WTC11 (cell line): ENCODE data around the gene RHOJ. TPM values are rescaled to one million over a fixed set of nuclear protein-coding genes. Genes with fewer than 3 reads are reported as not detected.

ENCODE experiments used
- ATAC-seq: fragments of 200-7000 bp; cut with Tn5 transposase; 2 replicates; pipeline ENCODE4 v1.10.0; 2021; ENCODE audit warnings: mild to moderate bottlenecking, moderate library complexity
- Bru-seq: library from RNA; stranded (reverse); fragments of 400-500 nt; gene quantifications from one replicate; lab custom pipeline; 2021; lab: Mats Ljungman, UMichigan
- CTCF ChIA-PET: fragments of 300-600 bp; sonication (Branson Sonifier 250); formaldehyde crosslinking; loops from one replicate; lab custom pipeline; 2021; ENCODE audit warnings: antibody characterized with exemption; lab: Charles Lee
- POLR2A ChIA-PET: fragments of 350-600 bp; sonication (Branson Sonifier 250); formaldehyde crosslinking; loops from one replicate; lab custom pipeline; 2021; ENCODE audit warnings: antibody characterized with exemption; lab: Charles Lee
- DNase-seq: peaks from one replicate; pipeline ENCODE4 v3.0.0; 2021; ENCODE audit warnings: low spot score
- H3K27ac Mint-ChIP-seq: 2 replicates; pipeline ENCODE4 v1.8.0; 2021; ENCODE audit warnings: mixed read lengths
- H3K27me3 Mint-ChIP-seq: 2 replicates; pipeline ENCODE4 v1.8.0; 2021; ENCODE audit warnings: low read depth, mild to moderate bottlenecking, moderate library complexity, mixed read lengths
- H3K36me3 Mint-ChIP-seq: 2 replicates; pipeline ENCODE4 v1.8.0; 2021; ENCODE audit warnings: mixed read lengths
- H3K4me1 Mint-ChIP-seq: 2 replicates; pipeline ENCODE4 v1.8.0; 2022; ENCODE audit warnings: mixed read lengths
- H3K4me3 Mint-ChIP-seq: 2 replicates; pipeline ENCODE4 v1.8.0; 2021; ENCODE audit warnings: mild to moderate bottlenecking, moderate library complexity, mixed read lengths
- H3K9me3 Mint-ChIP-seq: 2 replicates; pipeline ENCODE4 v1.8.0; 2021; ENCODE audit warnings: mixed read lengths
- CBFB ChIP-seq: sonication (generic); formaldehyde crosslinking; IDR thresholded peaks from 2 replicates; pipeline ENCODE4 v1.8.1; 2022; ENCODE audit warnings: mild to moderate bottlenecking, low read depth, missing genetic modification reagents
- E2F1 ChIP-seq: sonication (generic); formaldehyde crosslinking; IDR thresholded peaks from 2 replicates; pipeline ENCODE4 v1.8.0; 2022; ENCODE audit warnings: mild to moderate bottlenecking, missing genetic modification reagents
- FOXJ3 ChIP-seq: sonication (generic); formaldehyde crosslinking; IDR thresholded peaks from 2 replicates; pipeline ENCODE4 v1.9.0; 2021; ENCODE audit warnings: missing genetic modification reagents, mild to moderate bottlenecking, borderline replicate concordance
- FOXK1 ChIP-seq: sonication (generic); formaldehyde crosslinking; IDR thresholded peaks from 2 replicates; pipeline ENCODE4 v1.8.0; 2022; ENCODE audit warnings: mild to moderate bottlenecking, moderate library complexity, missing genetic modification reagents
- GABPB1 ChIP-seq: sonication (generic); formaldehyde crosslinking; IDR thresholded peaks from 2 replicates; pipeline ENCODE4 v1.8.1; 2023; ENCODE audit warnings: mild to moderate bottlenecking, missing genetic modification reagents
- HMGA2 ChIP-seq: fragments of 250-450 bp; sonication (Bioruptor Pico); IDR thresholded peaks from 2 replicates; pipeline ENCODE4 v1.4.0; 2021; ENCODE audit warnings: mild to moderate bottlenecking, moderate library complexity
- JAZF1 ChIP-seq: fragments of 250-450 bp; sonication (Bioruptor Pico); IDR thresholded peaks from 2 replicates; pipeline ENCODE4 v1.9.0; 2021; ENCODE audit warnings: moderate library complexity, mild to moderate bottlenecking, inconsistent platforms
- MXD4 ChIP-seq: fragments of 250-450 bp; sonication (Bioruptor Pico); IDR thresholded peaks from 2 replicates; pipeline ENCODE4 v1.8.0; 2021; ENCODE audit warnings: mild to moderate bottlenecking, moderate library complexity, borderline replicate concordance
- NFATC4 ChIP-seq: fragments of 250-450 bp; sonication (Bioruptor Pico); IDR thresholded peaks from 2 replicates; pipeline ENCODE4 v1.9.0; 2021; ENCODE audit warnings: mild to moderate bottlenecking
- RELA ChIP-seq: sonication (generic); formaldehyde crosslinking; IDR thresholded peaks from 2 replicates; pipeline ENCODE4 v1.8.1; 2022; ENCODE audit warnings: missing genetic modification reagents, mild to moderate bottlenecking, borderline replicate concordance
- SMAD4 ChIP-seq: sonication (generic); formaldehyde crosslinking; IDR thresholded peaks from 2 replicates; pipeline ENCODE4 v1.8.0; 2022; ENCODE audit warnings: mild to moderate bottlenecking, missing genetic modification reagents
- TEAD1 ChIP-seq: sonication (generic); formaldehyde crosslinking; IDR thresholded peaks from 2 replicates; pipeline ENCODE4 v1.8.0; 2022; ENCODE audit warnings: mild to moderate bottlenecking, missing genetic modification reagents
- ZNF232 ChIP-seq: sonication (generic); formaldehyde crosslinking; IDR thresholded peaks from 2 replicates; pipeline ENCODE4 v1.8.0; 2022; ENCODE audit warnings: mild to moderate bottlenecking, missing genetic modification reagents
- ZNF281 ChIP-seq: sonication (generic); formaldehyde crosslinking; IDR thresholded peaks from 2 replicates; pipeline ENCODE4 v1.8.0; 2023; ENCODE audit warnings: mild to moderate bottlenecking, missing genetic modification reagents
- ZSCAN18 ChIP-seq: fragments of 250-450 bp; sonication (Bioruptor Pico); IDR thresholded peaks from 2 replicates; pipeline ENCODE4 v2.1.2; 2022; ENCODE audit warnings: mild to moderate bottlenecking, moderate library complexity
- long read RNA-seq, 3 experiments: library from RNA in 1 of 3; library from capped mRNA in 1 of 3; library from polyadenylated mRNA in 1 of 3; unstranded in 2 of 3; stranded (forward) in 1 of 3; transcript quantifications; one replicate each; pipeline ENCODE4 v2.0.0, GENCODE V29; 2021
- total RNA-seq: library from RNA; stranded (reverse); gene quantifications from 3 replicates; pipeline ENCODE4 v1.2.3, GENCODE V29; 2021
- TF ChIP-seq, protein P1 (sequence below): fragments of 250-450 bp; sonication (Bioruptor Pico); IDR thresholded peaks from 2 replicates; pipeline ENCODE4 v1.8.0; 2021; ENCODE audit warnings: mild to moderate bottlenecking
- TF ChIP-seq, protein P2 (sequence below): sonication (generic); formaldehyde crosslinking; IDR thresholded peaks from 2 replicates; pipeline ENCODE4 v1.8.0; 2022; ENCODE audit warnings: mild to moderate bottlenecking, missing genetic modification reagents
- TF ChIP-seq, protein P3 (sequence below): sonication (generic); formaldehyde crosslinking; conservative IDR thresholded peaks from 2 replicates; pipeline ENCODE4 v1.8.1; 2022; ENCODE audit warnings: mild to moderate bottlenecking, missing genetic modification reagents
- TF ChIP-seq, protein P4 (sequence below): sonication (generic); formaldehyde crosslinking; IDR thresholded peaks from 2 replicates; pipeline ENCODE4 v1.8.1; 2022; ENCODE audit warnings: low read depth, mild to moderate bottlenecking, moderate library complexity, missing genetic modification reagents, borderline replicate concordance

RHOJ gene
- total RNA-seq: 0.13 TPM in 1 of 3 replicates, not detected in the others
- percentile 4 among the genes with signal in this experiment for Bru-seq, nascent RNA
- long read RNA-seq, experiment 1: 0 reads
- long read RNA-seq, experiment 2: 0 reads
- long read RNA-seq, experiment 3: 0 reads

DNA sequence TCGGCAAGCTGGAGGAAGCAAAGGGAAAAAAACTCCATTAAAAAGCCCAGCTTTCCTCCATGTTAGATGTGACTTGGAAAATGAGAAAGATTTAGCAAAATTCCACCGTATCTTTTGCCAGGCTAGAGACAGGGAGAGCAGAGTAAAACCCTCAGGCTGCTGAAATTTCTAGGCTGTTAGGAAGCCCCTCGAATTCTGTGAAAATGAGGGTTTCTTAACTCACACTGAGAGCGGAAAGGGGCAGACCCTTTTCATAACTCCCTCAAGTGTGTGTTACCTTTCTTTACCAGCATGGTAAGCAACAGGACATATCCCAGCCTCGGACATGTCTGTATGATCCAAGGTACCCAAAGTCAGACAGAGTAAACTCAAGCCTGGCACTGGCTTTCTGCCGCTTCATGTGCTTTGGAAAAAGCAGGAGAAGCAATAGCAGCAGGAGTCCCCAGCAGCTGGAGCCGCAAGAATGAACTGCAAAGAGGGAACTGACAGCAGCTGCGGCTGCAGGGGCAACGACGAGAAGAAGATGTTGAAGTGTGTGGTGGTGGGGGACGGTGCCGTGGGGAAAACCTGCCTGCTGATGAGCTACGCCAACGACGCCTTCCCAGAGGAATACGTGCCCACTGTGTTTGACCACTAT is at the start of gene RHOJ:
TSS of gene RHOJ (plus strand) at position 37 of the 637 bp plus-strand sequence. CDS start at position 464, 427 bp downstream.
- H3K27ac Mint-ChIP-seq: no peak within 1 kb of the TSS
- H3K27me3 Mint-ChIP-seq: no peaks in the 10 kb centered on the region
- CTCF ChIA-PET: interaction anchor here (0.6 to 2.3 kb wide), 7 partner anchors 23 to 1036 kb away, joined by 3 to 12 read pairs (median 3); partner anchors contain the start of gene KCNH5
- ATAC-seq (peak; percentile 65), DNase-seq (peak; percentile 26)
- POLR2A ChIA-PET: no interaction called here
- H3K4me3 Mint-ChIP-seq: no peak within 1 kb of the TSS
- no peak for TF ChIP-seq JAZF1 (CRISPR knock-in tag)
- TF ChIP-seq ZNF232 (CRISPR knock-in tag): no peak
- TF ChIP-seq ZNF281 (CRISPR knock-in tag): no peak
- TF ChIP-seq, protein P1, sequence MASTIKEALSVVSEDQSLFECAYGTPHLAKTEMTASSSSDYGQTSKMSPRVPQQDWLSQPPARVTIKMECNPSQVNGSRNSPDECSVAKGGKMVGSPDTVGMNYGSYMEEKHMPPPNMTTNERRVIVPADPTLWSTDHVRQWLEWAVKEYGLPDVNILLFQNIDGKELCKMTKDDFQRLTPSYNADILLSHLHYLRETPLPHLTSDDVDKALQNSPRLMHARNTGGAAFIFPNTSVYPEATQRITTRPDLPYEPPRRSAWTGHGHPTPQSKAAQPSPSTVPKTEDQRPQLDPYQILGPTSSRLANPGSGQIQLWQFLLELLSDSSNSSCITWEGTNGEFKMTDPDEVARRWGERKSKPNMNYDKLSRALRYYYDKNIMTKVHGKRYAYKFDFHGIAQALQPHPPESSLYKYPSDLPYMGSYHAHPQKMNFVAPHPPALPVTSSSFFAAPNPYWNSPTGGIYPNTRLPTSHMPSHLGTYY (CRISPR knock-in tag): no peak
- no peak for TF ChIP-seq ZSCAN18 (CRISPR knock-in tag)
- TF ChIP-seq, protein P2, sequence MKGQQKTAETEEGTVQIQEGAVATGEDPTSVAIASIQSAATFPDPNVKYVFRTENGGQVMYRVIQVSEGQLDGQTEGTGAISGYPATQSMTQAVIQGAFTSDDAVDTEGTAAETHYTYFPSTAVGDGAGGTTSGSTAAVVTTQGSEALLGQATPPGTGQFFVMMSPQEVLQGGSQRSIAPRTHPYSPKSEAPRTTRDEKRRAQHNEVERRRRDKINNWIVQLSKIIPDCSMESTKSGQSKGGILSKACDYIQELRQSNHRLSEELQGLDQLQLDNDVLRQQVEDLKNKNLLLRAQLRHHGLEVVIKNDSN (CRISPR knock-in tag): no peak
- TF ChIP-seq SMAD4 (CRISPR knock-in tag): no peak
- TF ChIP-seq NFATC4 (CRISPR knock-in tag): no peak
- TF ChIP-seq HMGA2 (CRISPR knock-in tag): no peak
- TF ChIP-seq FOXJ3 (CRISPR knock-in tag): no peak
- TF ChIP-seq, protein P3, sequence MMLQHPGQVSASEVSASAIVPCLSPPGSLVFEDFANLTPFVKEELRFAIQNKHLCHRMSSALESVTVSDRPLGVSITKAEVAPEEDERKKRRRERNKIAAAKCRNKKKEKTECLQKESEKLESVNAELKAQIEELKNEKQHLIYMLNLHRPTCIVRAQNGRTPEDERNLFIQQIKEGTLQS (CRISPR knock-in tag): no peak
- no peak for TF ChIP-seq FOXK1
- no peak for TF ChIP-seq RELA
- TF ChIP-seq MXD4 (CRISPR knock-in tag): no peak
- TF ChIP-seq, protein P4, sequence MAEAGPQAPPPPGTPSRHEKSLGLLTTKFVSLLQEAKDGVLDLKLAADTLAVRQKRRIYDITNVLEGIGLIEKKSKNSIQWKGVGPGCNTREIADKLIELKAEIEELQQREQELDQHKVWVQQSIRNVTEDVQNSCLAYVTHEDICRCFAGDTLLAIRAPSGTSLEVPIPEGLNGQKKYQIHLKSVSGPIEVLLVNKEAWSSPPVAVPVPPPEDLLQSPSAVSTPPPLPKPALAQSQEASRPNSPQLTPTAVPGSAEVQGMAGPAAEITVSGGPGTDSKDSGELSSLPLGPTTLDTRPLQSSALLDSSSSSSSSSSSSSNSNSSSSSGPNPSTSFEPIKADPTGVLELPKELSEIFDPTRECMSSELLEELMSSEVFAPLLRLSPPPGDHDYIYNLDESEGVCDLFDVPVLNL (CRISPR knock-in tag): no peak
- TF ChIP-seq CBFB: no peak
- no peak for TF ChIP-seq GABPB1 (CRISPR knock-in tag)
- TF ChIP-seq TEAD1: no peak
- no peak for TF ChIP-seq E2F1 (CRISPR knock-in tag)
- H3K36me3 Mint-ChIP-seq: no peaks in the 10 kb centered on the region
- 0 out of 2 replicates have a peak, but pooled peaks cover 4% of the 10 kb centered on the region for H3K9me3 Mint-ChIP-seq
- peaks cover 7% of the 10 kb centered on the region for H3K4me1 Mint-ChIP-seq
